ENCODE results near the gene RALGDS.
"Not testable (repeated sequence)": the region's sequence is repeated elsewhere in the genome, so short reads cannot be mapped to it uniquely, and the experiment has no call there.

The RALGDS gene

GRCh38 chr9:133086212-133086860, 34.7 kb downstream of the RALGDS start:
- DNase-seq = not testable (repeated sequence)

- DNase-seq = not testable (repeated sequence)
Observed at GRCh38 chr9:133083688-133084087, 37.4 kb downstream of the RALGDS start.

GRCh38 chr9:133081957-133082644, 38.9 kb downstream of the RALGDS start:
- not testable (repeated sequence) for DNase-seq

- DNase-seq = not testable (repeated sequence)
Observed at GRCh38 chr9:133080786-133081779, 40.0 kb downstream of the RALGDS start.

GRCh38 chr9:133080161-133080560, 40.9 kb downstream of the RALGDS start:
- no peak for DNase-seq

GRCh38 chr9:133078486-133078885, 42.6 kb downstream of the RALGDS start:
- DNase-seq = no peak

GRCh38 chr9:133076691-133077090, 44.3 kb downstream of the RALGDS start:
- no peak for DNase-seq

- DNase-seq = no peak
Observed at GRCh38 chr9:133075925-133076630, 45.0 kb downstream of the RALGDS start.

- no peak for DNase-seq
Observed at GRCh38 chr9:133074111-133074651, 46.9 kb downstream of the RALGDS start.

GRCh38 chr9:133073086-133074014, 47.7 kb downstream of the RALGDS start:
- no peak for DNase-seq

- DNase-seq = not testable (repeated sequence)
Observed at GRCh38 chr9:133072210-133072609, 48.8 kb downstream of the RALGDS start.

GRCh38 chr9:133071484-133072150, 49.4 kb downstream of the RALGDS start:
- no peak for DNase-seq

GRCh38 chr9:133070985-133071384, 50.1 kb downstream of the RALGDS start:
- not testable (repeated sequence) for DNase-seq

GRCh38 chr9:133070500-133070961, 50.5 kb downstream of the RALGDS start:
- DNase-seq = not testable (repeated sequence)

GRCh38 chr9:133068431-133068830, 52.6 kb downstream of the RALGDS start:
- DNase-seq = not testable (repeated sequence)

- no peak for DNase-seq
Observed at GRCh38 chr9:133067813-133068212, 53.2 kb downstream of the RALGDS start.

GRCh38 chr9:133067006-133067405, 54.0 kb downstream of the RALGDS start:
- DNase-seq = no peak

- DNase-seq = no peak
Observed at GRCh38 chr9:133066181-133066983, 54.7 kb downstream of the RALGDS start.

GRCh38 chr9:133065070-133065388, 56.0 kb downstream of the RALGDS start:
- DNase-seq = no peak

Measured in activated gamma-delta T cell (primary cell).